H9 (cell line): Measurements from ENCODE around the gene ACTL6B. TPM values are rescaled to one million over a fixed set of nuclear protein-coding genes. Genes with fewer than 3 reads are reported as not detected.

ENCODE experiments used
- DNase-seq: peaks from one replicate; pipeline ENCODE4 v3.0.0-alpha.2; 2017
- H2AFZ ChIP-seq: one replicate; pipeline ENCODE4 v1.6.1; 2013; ENCODE audit warnings: mild to moderate bottlenecking, low read length, control low read depth, moderate library complexity
- H2AK5ac ChIP-seq: 2 replicates; pipeline ENCODE4 v1.6.1; 2013; ENCODE audit warnings: low read length, control low read depth, mixed read lengths; ENCODE audit not compliant: insufficient read length
- H2BK120ac ChIP-seq: one replicate; pipeline ENCODE4 v1.6.1; 2013; ENCODE audit warnings: low read depth, mild to moderate bottlenecking, low read length, control low read depth, inconsistent platforms; ENCODE audit not compliant: poor library complexity, severe bottlenecking
- H2BK12ac ChIP-seq: 2 replicates; pipeline ENCODE4 v1.6.1; 2013; ENCODE audit warnings: low read length, control low read depth, mixed read lengths, low read depth; ENCODE audit not compliant: insufficient read length
- H2BK15ac ChIP-seq: 2 replicates; pipeline ENCODE4 v1.6.1; 2013; ENCODE audit warnings: low read depth, low read length, control low read depth
- H2BK20ac ChIP-seq: one replicate; pipeline ENCODE4 v1.6.1; 2013; ENCODE audit warnings: low read depth, mild to moderate bottlenecking, low read length, control low read depth, inconsistent platforms; ENCODE audit not compliant: poor library complexity, severe bottlenecking
- H2BK5ac ChIP-seq: 2 replicates; pipeline ENCODE4 v1.6.1; 2013; ENCODE audit warnings: low read length, control low read depth, mixed read lengths; ENCODE audit not compliant: insufficient read length
- H3K14ac ChIP-seq: 2 replicates; pipeline ENCODE4 v1.6.1; 2013; ENCODE audit warnings: low read length, control low read depth; ENCODE audit not compliant: insufficient read depth
- H3K18ac ChIP-seq: 2 replicates; pipeline ENCODE4 v1.6.1; 2013; ENCODE audit warnings: low read depth, mild to moderate bottlenecking, mixed read lengths, low read length, control low read depth; ENCODE audit not compliant: insufficient read length
- H3K23ac ChIP-seq: 2 replicates; pipeline ENCODE4 v1.6.1; 2013; ENCODE audit warnings: low read length, control low read depth, mixed read lengths, low read depth; ENCODE audit not compliant: insufficient read length
- H3K23me2 ChIP-seq: 2 replicates; pipeline ENCODE4 v1.6.1; 2013; ENCODE audit warnings: low read depth, mild to moderate bottlenecking, mixed read lengths, low read length, control low read depth; ENCODE audit not compliant: insufficient read length, poor library complexity, severe bottlenecking
- H3K27ac ChIP-seq: 2 replicates; pipeline ENCODE4 v1.5.1; 2013; ENCODE audit warnings: low read length, control low read depth, mixed read lengths, low read depth; ENCODE audit not compliant: insufficient read length
- H3K27me3 ChIP-seq: 2 replicates; pipeline ENCODE4 v1.6.1; 2013; ENCODE audit warnings: low read length, control low read depth, inconsistent platforms; ENCODE audit not compliant: insufficient read depth
- H3K4ac ChIP-seq: 2 replicates; pipeline ENCODE4 v1.6.1; 2013; ENCODE audit warnings: low read depth, mild to moderate bottlenecking, control low read depth, inconsistent platforms, low read length, moderate library complexity
- H3K4me1 ChIP-seq: 2 replicates; pipeline ENCODE4 v1.6.1; 2013; ENCODE audit warnings: low read length, control low read depth, inconsistent platforms; ENCODE audit not compliant: insufficient read depth
- H3K4me2 ChIP-seq: 2 replicates; pipeline ENCODE4 v1.6.1; 2013; ENCODE audit warnings: low read length, control low read depth, mixed read lengths; ENCODE audit not compliant: insufficient read length, insufficient read depth
- H3K56ac ChIP-seq: 2 replicates; pipeline ENCODE4 v1.6.1; 2013; ENCODE audit warnings: low read depth, mild to moderate bottlenecking, mixed read lengths, low read length, control low read depth; ENCODE audit not compliant: insufficient read length
- H3K79me1 ChIP-seq: 2 replicates; pipeline ENCODE4 v1.6.1; 2013; ENCODE audit warnings: low read depth, mild to moderate bottlenecking, moderate library complexity, low read length, control low read depth, inconsistent platforms; ENCODE audit not compliant: insufficient read depth, poor library complexity, severe bottlenecking
- H3K79me2 ChIP-seq: 2 replicates; pipeline ENCODE4 v1.6.1; 2013; ENCODE audit warnings: low read length, control low read depth, inconsistent platforms; ENCODE audit not compliant: insufficient read depth
- H3K9ac ChIP-seq: 2 replicates; pipeline ENCODE4 v1.6.1; 2013; ENCODE audit warnings: low read length, control low read depth, mixed read lengths; ENCODE audit not compliant: insufficient read length; ENCODE audit errors: extremely low read depth
- H3K9me3 ChIP-seq: one replicate; pipeline ENCODE4 v1.6.1; 2013; ENCODE audit warnings: low read depth, low read length, inconsistent platforms; ENCODE audit not compliant: control insufficient read depth
- H3T11ph ChIP-seq: one replicate; pipeline ENCODE4 v1.6.1; 2013; ENCODE audit warnings: mild to moderate bottlenecking, low read length, control low read depth, inconsistent platforms
- H4K20me1 ChIP-seq: one replicate; pipeline ENCODE4 v1.6.1; 2013; ENCODE audit not compliant: control insufficient read depth, insufficient read length, insufficient read depth
- H4K5ac ChIP-seq: 2 replicates; pipeline ENCODE4 v1.6.1; 2013; ENCODE audit warnings: low read depth, mild to moderate bottlenecking, mixed read lengths, low read length, control low read depth; ENCODE audit not compliant: insufficient read length
- H4K8ac ChIP-seq: replicated peaks from 2 replicates; pipeline ENCODE4 v1.6.1; 2013; ENCODE audit warnings: low read length, control low read depth, mixed read lengths, low read depth; ENCODE audit not compliant: insufficient read length
- H4K91ac ChIP-seq: 2 replicates; pipeline ENCODE4 v1.6.1; 2013; ENCODE audit warnings: low read depth, mild to moderate bottlenecking, moderate library complexity, mixed read lengths, low read length, control low read depth; ENCODE audit not compliant: insufficient read length
- H3K27ac Mint-ChIP-seq, 3 experiments: 2 replicates in 2 of 3; 3 replicates in 1 of 3; pipeline ENCODE4 v1.8.0; 2020 to 2021; ENCODE audit warnings: mixed read lengths in 3 of 3, mild to moderate bottlenecking in 1 of 3, moderate library complexity in 1 of 3
- H3K27me3 Mint-ChIP-seq: 2 replicates; pipeline ENCODE4 v1.8.0; 2021; ENCODE audit warnings: low read depth, mild to moderate bottlenecking, moderate library complexity, mixed read lengths
- H3K36me3 Mint-ChIP-seq, 3 experiments: 2 replicates in 2 of 3; 3 replicates in 1 of 3; pipeline ENCODE4 v1.8.0; 2020 to 2021; ENCODE audit warnings: low read depth in 3 of 3, mixed read lengths in 3 of 3; ENCODE audit not compliant: insufficient read depth in 1 of 3
- H3K4me1 Mint-ChIP-seq, 2 experiments: 2 replicates each; pipeline ENCODE4 v1.8.0; 2020; ENCODE audit warnings: mixed read lengths in 2 of 2
- H3K4me3 Mint-ChIP-seq, 2 experiments: 2 replicates in 1 of 2; 3 replicates in 1 of 2; pipeline ENCODE4 v1.8.0; 2020 to 2021; ENCODE audit warnings: mild to moderate bottlenecking in 2 of 2, mixed read lengths in 2 of 2, moderate library complexity in 1 of 2
- H3K9me3 Mint-ChIP-seq, 2 experiments: 2 replicates in 1 of 2; 3 replicates in 1 of 2; pipeline ENCODE4 v1.8.0; 2020; ENCODE audit warnings: mild to moderate bottlenecking in 2 of 2, mixed read lengths in 2 of 2, moderate library complexity in 1 of 2
- WGBS: extraction: QIAGEN DNeasy Blood & Tissue Kit; methylation state at CpG from one replicate; pipeline ENCODE4 v1.1.7; 2013; ENCODE audit warnings: missing lambda C conversion rate, low lambda C conversion rate, mixed read lengths; ENCODE audit not compliant: insufficient read length; ENCODE audit errors: extremely low coverage; 5-methylcytosine and 5-hydroxymethylcytosine counted together
- total RNA-seq: library from RNA; stranded (reverse); gene quantifications from 2 replicates; pipeline ENCODE4 v1.2.1, GENCODE V29; 2021
- TF ChIP-seq, protein P1 (sequence below): fragments of 200-600 bp; sonication (generic); conservative IDR thresholded peaks from 3 replicates; pipeline ENCODE4 v1.8.0; 2021; ENCODE audit warnings: antibody characterized with exemption, mild to moderate bottlenecking

Gene ACTL6B
- total RNA-seq, 1 experiment from 2014 or later: 0.50 TPM

DNA sequence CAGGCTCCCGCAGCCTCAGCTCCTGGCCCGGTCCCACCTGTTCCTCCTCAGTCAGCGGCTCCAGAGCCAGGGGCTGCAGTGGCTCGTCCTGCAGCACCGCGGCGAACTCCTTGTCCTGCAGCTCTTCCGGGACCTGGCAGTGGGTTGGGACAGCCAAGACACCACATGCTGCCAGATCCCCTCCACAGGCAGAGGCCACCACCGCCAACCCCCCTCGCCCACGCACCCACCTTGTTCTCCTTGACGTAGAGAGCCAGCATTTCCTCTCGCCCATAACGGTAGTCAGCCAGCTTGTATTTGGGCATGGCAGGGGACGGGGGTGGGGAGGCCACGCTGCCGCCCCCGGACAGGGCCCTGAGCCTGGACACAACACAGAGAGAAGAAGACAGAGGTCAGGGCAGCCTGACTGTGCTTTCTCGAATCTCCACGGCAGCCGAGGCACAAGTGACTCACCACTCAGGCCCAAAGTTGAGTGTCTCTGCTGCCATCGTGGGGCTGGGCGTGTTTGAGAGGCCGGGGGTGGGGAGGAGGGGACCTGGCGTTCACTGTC, 31.6 kb upstream of the ACTL6B start:
- Histone ChIP-seq H4K8ac (no peak overlapping the region), H3K9me3 (no peaks in the 10 kb centered on the region), H3K56ac (no peak overlapping the region), H3K27me3 (no peaks in the 10 kb centered on the region), H3K18ac (no peak overlapping the region), H3K23ac (no peak overlapping the region), H2BK15ac (no peak overlapping the region), H3K27ac (no peak overlapping the region), H4K20me1 (no peaks in the 10 kb centered on the region), H2BK120ac (no peak overlapping the region), H3K14ac (no peak overlapping the region), H3K4ac (no peak overlapping the region), H2BK12ac (no peak overlapping the region), H2BK5ac (no peak overlapping the region), H3K23me2 (peaks cover 7% of the 10 kb centered on the region), H4K91ac (no peak overlapping the region), H2AK5ac (no peak overlapping the region), H3K79me1 (peaks cover 5% of the 10 kb centered on the region), H3K79me2 (peaks cover 24% of the 10 kb centered on the region; the same call in 1 of the 2 replicates), H3T11ph (no peak overlapping the region), H2BK20ac (no peak overlapping the region), H3K4me2 (no peak overlapping the region), H3K4me1 (0 out of 2 replicates have a peak, but pooled peaks cover 5% of the 10 kb centered on the region), H4K5ac (no peak overlapping the region), H2AFZ (no peak overlapping the region), H3K9ac (no peak overlapping the region)
- Mint-ChIP-seq H3K4me1 (peaks cover 20 to 26% of the 10 kb centered on the region in 2 experiments), H3K27me3 (no peaks in the 10 kb centered on the region), H3K9me3 (no peaks in the 10 kb centered on the region), H3K27ac (0 out of 7 replicates have a peak overlapping the region, but pooled peaks of 1 of the 3 experiments have one; percentile 36), H3K36me3 (peaks cover 32 to 67% (median 62%) of the 10 kb centered on the region in 3 experiments), H3K4me3 (no peak overlapping the region)
- no peak for DNase-seq
- TF ChIP-seq, protein P1, sequence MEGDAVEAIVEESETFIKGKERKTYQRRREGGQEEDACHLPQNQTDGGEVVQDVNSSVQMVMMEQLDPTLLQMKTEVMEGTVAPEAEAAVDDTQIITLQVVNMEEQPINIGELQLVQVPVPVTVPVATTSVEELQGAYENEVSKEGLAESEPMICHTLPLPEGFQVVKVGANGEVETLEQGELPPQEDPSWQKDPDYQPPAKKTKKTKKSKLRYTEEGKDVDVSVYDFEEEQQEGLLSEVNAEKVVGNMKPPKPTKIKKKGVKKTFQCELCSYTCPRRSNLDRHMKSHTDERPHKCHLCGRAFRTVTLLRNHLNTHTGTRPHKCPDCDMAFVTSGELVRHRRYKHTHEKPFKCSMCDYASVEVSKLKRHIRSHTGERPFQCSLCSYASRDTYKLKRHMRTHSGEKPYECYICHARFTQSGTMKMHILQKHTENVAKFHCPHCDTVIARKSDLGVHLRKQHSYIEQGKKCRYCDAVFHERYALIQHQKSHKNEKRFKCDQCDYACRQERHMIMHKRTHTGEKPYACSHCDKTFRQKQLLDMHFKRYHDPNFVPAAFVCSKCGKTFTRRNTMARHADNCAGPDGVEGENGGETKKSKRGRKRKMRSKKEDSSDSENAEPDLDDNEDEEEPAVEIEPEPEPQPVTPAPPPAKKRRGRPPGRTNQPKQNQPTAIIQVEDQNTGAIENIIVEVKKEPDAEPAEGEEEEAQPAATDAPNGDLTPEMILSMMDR: no peak
- no CpG with 5 or more reads among the region's 25 CpGs for WGBS
